HK-2 (cell line): ENCODE results near the gene KRT31.
"Not testable (repeated sequence)": the region's sequence is repeated elsewhere in the genome, so short reads cannot be mapped to it uniquely, and the experiment has no call there.

Source experiments
- DNase-seq: peaks from one replicate; pipeline ENCODE4 v3.0.0-alpha.2; 2018; ENCODE audit not compliant: unreplicated experiment

KRT31 gene

DNA sequence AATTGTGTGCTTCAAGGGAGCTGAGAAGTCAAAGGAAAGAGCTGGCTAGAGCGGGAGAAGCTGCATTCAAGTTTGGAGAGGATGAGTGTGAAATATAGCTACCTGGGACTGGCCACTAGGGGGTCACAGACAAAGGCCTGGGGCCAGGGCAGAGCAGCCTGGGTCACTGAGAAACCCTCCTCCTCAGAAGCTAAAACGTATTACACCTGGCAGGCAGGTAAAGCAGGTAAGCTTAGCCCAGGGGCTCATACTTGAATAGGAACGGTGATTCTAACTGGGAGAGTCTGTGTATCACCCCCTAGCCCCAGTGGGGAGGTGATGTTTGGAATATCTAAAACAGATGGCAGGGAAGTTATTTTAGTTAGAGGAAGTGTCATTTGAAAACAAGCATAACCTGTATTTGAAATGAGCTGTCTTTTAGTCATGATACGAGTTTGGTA, 20.2 kb upstream of the KRT31 start:
- no peak for DNase-seq

- DNase-seq: no peak
Measured at GRCh38 chr17:41417127-41417526, 19.7 kb upstream of the KRT31 start.

DNA sequence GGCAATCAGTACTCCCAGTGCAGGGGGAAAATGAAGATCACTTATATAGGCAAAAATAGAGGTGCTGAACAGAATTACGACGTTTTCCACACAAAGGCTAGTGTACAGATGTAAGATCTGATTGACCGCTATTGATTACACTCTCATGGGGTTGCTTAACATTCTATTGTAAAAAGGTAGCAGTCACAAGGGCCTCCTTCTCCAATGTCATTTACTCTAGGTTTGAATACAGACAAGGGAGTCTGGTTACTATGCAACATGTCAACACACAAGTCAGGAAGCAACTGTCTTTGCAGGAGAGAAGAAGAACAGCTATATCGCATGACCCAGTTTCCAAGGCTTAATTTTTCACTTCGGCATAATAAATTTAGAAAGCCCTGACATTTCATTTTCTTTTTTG, 19.1 kb upstream of the KRT31 start:
- no peak for DNase-seq

- DNase-seq: no peak
Measured at GRCh38 chr17:41415833-41416335, 18.5 kb upstream of the KRT31 start.

GRCh38 chr17:41415411-41415810, 18.0 kb upstream of the KRT31 start:
- DNase-seq: no peak

DNA sequence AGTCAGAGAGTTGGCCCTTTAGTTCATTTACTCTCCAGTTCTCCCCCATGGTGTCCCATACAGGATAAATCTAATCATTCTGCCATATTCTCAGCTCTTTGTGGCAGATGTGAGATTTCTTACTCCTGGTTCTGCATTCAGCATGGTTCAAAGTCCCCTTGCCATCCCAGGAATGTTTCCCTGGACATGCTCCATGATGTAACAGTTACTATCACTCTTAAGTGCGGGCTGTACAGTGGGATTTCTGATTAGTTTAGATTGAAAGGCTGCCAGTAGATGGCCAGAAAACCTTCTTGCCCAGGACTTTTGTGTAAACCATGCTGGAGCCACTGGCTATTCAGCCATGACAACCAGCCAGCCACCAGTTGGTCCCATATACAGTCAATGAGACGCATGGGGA, 16.6 kb upstream of the KRT31 start:
- DNase-seq: no peak

- no peak for DNase-seq
Measured at GRCh38 chr17:41413353-41413957, 16.0 kb upstream of the KRT31 start.

- no peak for DNase-seq
Measured at GRCh38 chr17:41411072-41411840, 13.8 kb upstream of the KRT31 start.

GRCh38 chr17:41407226-41407625, 9.8 kb upstream of the KRT31 start:
- no peak for DNase-seq

GRCh38 chr17:41406205-41406604, 8.8 kb upstream of the KRT31 start:
- peak; percentile 39 for DNase-seq

DNA sequence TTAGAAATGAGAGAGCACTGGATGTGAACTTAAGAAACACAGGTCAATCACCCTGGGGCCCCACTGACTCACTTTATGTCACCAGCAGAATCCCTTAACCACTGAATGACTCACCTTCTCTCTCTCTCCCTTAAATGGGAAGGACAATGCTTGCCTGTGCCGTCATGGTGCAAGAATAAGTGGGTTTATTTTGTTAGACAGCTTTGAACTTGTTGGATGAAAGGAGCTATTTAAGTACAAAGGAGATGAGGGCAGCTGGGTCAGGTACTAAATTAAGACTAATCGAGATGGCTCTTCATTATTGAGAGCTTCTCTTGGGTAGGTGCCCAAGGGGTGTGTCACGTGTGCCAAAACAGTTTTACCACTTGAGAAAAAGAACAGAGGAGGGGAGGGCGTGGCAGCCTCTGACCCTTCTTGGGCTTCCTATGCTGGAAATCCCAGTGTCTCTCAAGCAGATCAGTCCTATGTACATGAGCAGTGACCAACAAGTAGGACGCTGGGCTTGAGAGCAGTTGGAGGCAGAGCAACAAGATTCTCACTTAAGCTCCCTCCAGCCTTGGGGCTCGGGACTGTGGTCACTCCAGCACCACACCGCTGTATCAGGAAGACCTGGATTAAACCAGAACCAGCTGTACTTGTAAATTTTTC, 6.7 kb upstream of the KRT31 start:
- DNase-seq: peak; percentile 64

- no peak for DNase-seq
Measured at GRCh38 chr17:41403404-41404023, 6.1 kb upstream of the KRT31 start.

DNA sequence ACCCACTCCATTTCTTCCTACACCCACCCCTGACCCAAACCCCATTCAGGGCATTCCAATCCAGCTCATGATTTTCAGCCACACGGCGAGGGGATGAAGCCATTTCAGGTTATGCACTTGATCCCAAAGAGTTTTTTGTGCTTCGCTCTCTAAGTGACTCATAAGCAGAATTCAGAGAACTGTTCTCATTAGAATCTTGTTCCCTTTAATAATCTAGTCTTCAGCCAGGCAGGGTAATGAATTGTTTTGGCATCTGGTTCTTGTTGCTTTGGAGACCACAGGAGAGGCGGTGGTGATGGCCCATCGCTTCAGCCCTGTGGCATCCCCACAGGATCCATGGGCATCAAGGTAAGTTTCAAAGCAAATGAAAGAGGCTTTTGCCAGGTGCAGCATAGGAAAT, 4.8 kb upstream of the KRT31 start:
- no peak for DNase-seq

GRCh38 chr17:41396340-41396739, 1.1 kb downstream of the KRT31 start:
- DNase-seq: no peak

GRCh38 chr17:41395611-41396010, 1.8 kb downstream of the KRT31 start:
- no peak for DNase-seq

DNA sequence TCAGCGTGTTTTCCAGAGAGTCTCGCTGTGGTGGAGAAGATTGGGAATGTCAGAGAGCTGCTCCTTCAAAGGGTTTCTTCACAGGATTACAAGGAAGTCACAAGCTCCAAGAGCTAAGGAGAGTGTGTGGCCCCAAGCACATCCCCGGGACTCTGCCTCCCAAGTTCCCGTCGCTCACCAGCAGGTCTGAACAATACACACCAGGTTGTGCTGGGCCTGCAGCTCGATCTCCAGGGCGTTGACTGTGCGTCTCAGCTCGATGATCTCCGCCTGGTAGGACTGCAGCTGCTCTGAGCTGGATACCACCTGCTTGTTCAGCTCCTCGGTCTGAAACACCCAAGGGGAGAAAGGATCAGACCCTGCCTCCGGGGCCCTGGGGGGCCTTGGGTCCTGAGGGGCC, 2.4 kb downstream of the KRT31 start:
- DNase-seq: not testable (repeated sequence)

GRCh38 chr17:41394254-41394996, 3.0 kb downstream of the KRT31 start:
- no peak for DNase-seq

DNA sequence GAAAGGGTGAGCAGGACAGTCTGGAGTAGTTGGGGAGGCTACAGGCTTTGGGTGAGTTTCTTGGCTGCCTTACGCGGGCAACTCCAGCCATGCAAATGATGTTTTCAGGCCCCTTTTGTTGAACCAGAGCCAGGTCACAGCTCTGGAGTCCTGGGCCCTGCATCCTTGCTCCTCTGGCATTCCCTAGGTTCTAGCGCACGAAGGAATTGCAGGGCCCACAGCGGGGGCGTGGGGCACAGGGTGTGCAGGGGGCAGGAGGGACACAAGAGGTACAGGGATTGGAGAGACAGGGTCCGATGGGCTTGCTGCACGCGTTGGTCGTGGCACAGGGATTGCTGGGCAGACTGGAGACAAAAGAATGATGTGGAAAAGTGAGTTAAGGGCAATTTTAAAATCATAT, 3.6 kb downstream of the KRT31 start:
- DNase-seq: no peak

DNA sequence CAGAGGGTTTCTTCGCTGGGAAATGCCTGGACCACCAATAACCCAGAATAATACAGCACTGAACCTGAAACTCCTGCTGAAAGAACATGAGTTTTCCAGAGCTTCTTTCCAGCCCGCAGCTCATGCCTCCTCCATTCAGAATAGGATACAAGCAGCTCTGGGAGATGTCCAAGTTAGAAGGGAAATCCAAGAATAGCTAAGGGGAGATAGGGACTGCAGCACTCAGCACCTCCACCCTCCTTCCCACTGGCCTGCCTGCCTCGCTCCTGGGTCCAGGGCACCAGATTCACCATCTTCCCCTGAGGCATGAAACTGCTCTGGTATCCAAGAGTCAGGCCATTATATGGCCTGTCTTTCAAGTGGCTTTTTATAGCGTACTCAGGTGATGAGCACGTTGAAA, 4.1 kb downstream of the KRT31 start:
- DNase-seq: no peak

GRCh38 chr17:41392278-41392677, 5.1 kb downstream of the KRT31 start:
- no peak for DNase-seq

DNA sequence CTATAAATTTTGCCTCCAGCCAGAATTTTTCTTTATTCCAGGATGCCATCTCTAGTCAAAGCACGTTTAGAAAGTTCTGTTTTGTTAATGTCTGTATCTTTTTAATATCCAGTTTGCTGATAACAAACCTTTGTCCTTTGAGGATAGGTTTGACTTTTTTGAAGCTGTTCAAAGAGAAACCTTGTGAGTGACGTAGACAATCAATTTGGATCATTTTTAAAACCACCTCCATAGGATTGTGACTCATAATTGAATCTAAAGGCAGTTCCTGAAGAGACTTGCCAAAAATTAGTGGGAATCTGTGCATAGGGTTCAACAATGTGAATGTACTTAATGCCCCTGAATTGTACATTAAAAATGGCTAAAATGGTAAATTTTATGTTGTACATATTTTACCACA, 5.9 kb downstream of the KRT31 start:
- DNase-seq: no peak
